ENCODE measurements around the gene LRP1B. TPM values are rescaled to one million over a fixed set of nuclear protein-coding genes. Genes with fewer than 3 reads are reported as not detected.

The LRP1B gene
- total and polyA plus RNA-seq, 2 donors from 2014 or later, result 0.69 to 1.2 TPM

DNA sequence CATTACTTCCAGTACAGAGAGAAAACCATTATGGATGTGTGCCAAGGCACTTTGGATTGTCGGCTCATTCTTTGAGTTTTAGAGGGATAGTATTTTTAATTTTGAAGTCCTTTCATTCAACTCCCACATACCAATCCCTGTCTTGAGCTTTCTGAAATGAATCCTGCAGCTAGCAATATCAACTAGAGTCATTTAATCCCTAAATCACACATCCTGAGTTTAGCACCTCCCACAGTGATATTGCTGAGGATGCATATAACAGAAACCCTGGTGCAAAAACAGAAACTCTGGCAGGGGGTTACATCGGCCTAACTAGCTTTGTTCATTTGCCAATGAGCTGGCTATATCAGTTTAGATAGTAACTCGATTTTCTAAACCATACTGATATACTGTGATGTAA lies 427.3 kb downstream of the LRP1B start:
- FAIRE-seq (no peak), DNase-seq (no peak)
- H3K9me3 ChIP-seq (ENCODE audit: control insufficient read depth in 2 of 3, insufficient read depth in 1 of 3, low read length in 3 of 3), result no peaks in the 10 kb centered on the region
- no peak overlapping the region for H3K9ac ChIP-seq (ENCODE audit: low read length in 3 of 3)
- H3K36me3 ChIP-seq (ENCODE audit: control insufficient read depth in 2 of 3, insufficient read depth in 3 of 3, low read length in 3 of 3), result no peaks in the 10 kb centered on the region
- no peaks in the 10 kb centered on the region for H3K27me3 ChIP-seq (ENCODE audit: control insufficient read depth, insufficient read depth, low read length)
- intact Hi-C loops (cut with DNase I), result no loop called here
- no peak overlapping the region for H3K27ac ChIP-seq (ENCODE audit: low read depth in 2 of 2, low read length in 2 of 2)
- no peak overlapping the region for H3K4me3 ChIP-seq (ENCODE audit: low read length in 3 of 3)
- no peaks in the 10 kb centered on the region for H3K4me1 ChIP-seq (ENCODE audit: control insufficient read depth in 2 of 3, insufficient read depth in 2 of 3, low read depth in 1 of 3, low read length in 3 of 3)
- TF ChIP-seq CTCF (IDR thresholded peaks at IDR 0.05; ENCODE audit: borderline replicate concordance, extremely low read depth, insufficient read depth), result no peak

DNA sequence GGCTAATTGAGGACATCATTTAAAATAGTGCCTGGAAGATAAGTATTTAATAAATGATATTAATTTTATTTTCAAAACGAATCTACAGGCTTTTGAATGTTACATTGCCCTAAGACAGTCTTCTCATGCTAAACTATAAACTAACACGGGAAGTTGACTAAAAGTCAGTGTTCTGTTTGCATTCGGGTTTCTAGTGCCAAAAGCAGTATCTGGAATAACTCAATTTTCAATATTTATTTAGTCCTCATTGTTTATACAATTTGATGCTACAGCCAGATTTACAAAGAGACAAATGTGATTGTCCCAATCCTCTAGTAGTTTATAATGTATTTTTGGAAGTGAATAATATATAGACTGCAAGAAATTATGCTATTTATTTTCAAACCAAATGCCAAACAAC lies 429.2 kb downstream of the LRP1B start:
- intact Hi-C loops (cut with DNase I), result no loop called here
- FAIRE-seq, result no peak
- no peak for DNase-seq
- Histone ChIP-seq H3K27ac (ENCODE audit: low read depth in 2 of 2, low read length in 2 of 2) (no peak overlapping the region), H3K27me3 (ENCODE audit: control insufficient read depth, insufficient read depth, low read length) (no peaks in the 10 kb centered on the region), H3K4me3 (ENCODE audit: low read length in 3 of 3) (no peak overlapping the region), H3K9ac (ENCODE audit: low read length in 3 of 3) (no peak overlapping the region), H3K36me3 (ENCODE audit: control insufficient read depth in 2 of 3, insufficient read depth in 3 of 3, low read length in 3 of 3) (no peaks in the 10 kb centered on the region), H3K9me3 (ENCODE audit: control insufficient read depth in 2 of 3, insufficient read depth in 1 of 3, low read length in 3 of 3) (no peaks in the 10 kb centered on the region), H3K4me1 (ENCODE audit: control insufficient read depth in 2 of 3, insufficient read depth in 2 of 3, low read depth in 1 of 3, low read length in 3 of 3) (no peaks in the 10 kb centered on the region)
- TF ChIP-seq CTCF (IDR thresholded peaks at IDR 0.05; ENCODE audit: borderline replicate concordance, extremely low read depth, insufficient read depth), result no peak

DNA sequence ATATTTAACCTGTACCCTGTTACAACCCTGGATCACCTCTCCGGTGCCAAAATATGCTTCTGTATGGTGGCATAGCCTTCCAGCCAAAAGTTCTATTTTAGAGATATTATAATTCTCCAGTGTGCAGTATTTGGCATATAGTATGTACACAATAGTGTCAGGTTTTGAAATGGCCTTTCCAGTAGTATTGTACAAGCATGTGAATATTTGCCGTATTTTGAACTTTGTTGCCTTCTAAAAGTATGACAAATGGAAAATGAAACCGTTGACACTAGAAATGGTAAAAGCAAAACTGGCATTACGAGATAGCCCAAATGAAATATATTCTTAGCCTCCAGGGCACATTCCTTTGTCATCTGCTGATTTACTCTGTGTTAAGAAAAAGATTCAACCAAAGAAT lies 431.2 kb downstream of the LRP1B start:
- no peak for FAIRE-seq
- H3K4me3 ChIP-seq (ENCODE audit: low read length in 3 of 3), result no peak overlapping the region
- no peak for TF ChIP-seq CTCF (IDR thresholded peaks at IDR 0.05; ENCODE audit: borderline replicate concordance, extremely low read depth, insufficient read depth)
- H3K27ac ChIP-seq (ENCODE audit: low read depth in 2 of 2, low read length in 2 of 2), result no peak overlapping the region
- intact Hi-C loops (cut with DNase I), result no loop called here
- no peaks in the 10 kb centered on the region for H3K36me3 ChIP-seq (ENCODE audit: control insufficient read depth in 2 of 3, insufficient read depth in 3 of 3, low read length in 3 of 3)
- H3K9me3 ChIP-seq (ENCODE audit: control insufficient read depth in 2 of 3, insufficient read depth in 1 of 3, low read length in 3 of 3), result no peaks in the 10 kb centered on the region
- no peaks in the 10 kb centered on the region for H3K4me1 ChIP-seq (ENCODE audit: control insufficient read depth in 2 of 3, insufficient read depth in 2 of 3, low read depth in 1 of 3, low read length in 3 of 3)
- no peak for DNase-seq
- no peaks in the 10 kb centered on the region for H3K27me3 ChIP-seq (ENCODE audit: control insufficient read depth, insufficient read depth, low read length)
- no peak overlapping the region for H3K9ac ChIP-seq (ENCODE audit: low read length in 3 of 3)

GRCh38 chr2:141698500-141698899 lies 432.3 kb downstream of the LRP1B start:
- no peaks in the 10 kb centered on the region for H3K27me3 ChIP-seq (ENCODE audit: control insufficient read depth, insufficient read depth, low read length)
- FAIRE-seq, result no peak
- H3K9me3 ChIP-seq (ENCODE audit: control insufficient read depth in 2 of 3, insufficient read depth in 1 of 3, low read length in 3 of 3), result no peaks in the 10 kb centered on the region
- H3K9ac ChIP-seq (ENCODE audit: low read length in 3 of 3), result no peak overlapping the region
- H3K27ac ChIP-seq (ENCODE audit: low read depth in 2 of 2, low read length in 2 of 2), result no peak overlapping the region
- DNase-seq, result no peak
- intact Hi-C loops (cut with DNase I), result no loop called here
- TF ChIP-seq CTCF (IDR thresholded peaks at IDR 0.05; ENCODE audit: borderline replicate concordance, extremely low read depth, insufficient read depth), result no peak
- H3K4me1 ChIP-seq (ENCODE audit: control insufficient read depth in 2 of 3, insufficient read depth in 2 of 3, low read depth in 1 of 3, low read length in 3 of 3), result no peaks in the 10 kb centered on the region
- no peak overlapping the region for H3K4me3 ChIP-seq (ENCODE audit: low read length in 3 of 3)
- H3K36me3 ChIP-seq (ENCODE audit: control insufficient read depth in 2 of 3, insufficient read depth in 3 of 3, low read length in 3 of 3), result no peaks in the 10 kb centered on the region
